ENCODE results near the gene VTCN1. TPM values are rescaled to one million over a fixed set of nuclear protein-coding genes. Genes with fewer than 3 reads are reported as not detected.

VTCN1 gene
- total RNA-seq, 1 experiment from 2014 or later, result not detected

GRCh38 chr1:117127795-117128194 lies 82.9 kb downstream of the VTCN1 start:
- Mint-ChIP-seq H3K36me3 (no peaks in the 10 kb centered on the region), H3K4me3 (no peak overlapping the region), H3K27ac (no peak overlapping the region), H3K27me3 (ENCODE audit: low read depth) (no peaks in the 10 kb centered on the region), H3K4me1 (peaks cover 15% of the 10 kb centered on the region), H3K9me3 (no peaks in the 10 kb centered on the region)
- DNase-seq (ENCODE audit: low spot score), result no peak
- peak; percentile 48 for ATAC-seq
- TF ChIP-seq NR2C2 (CRISPR knock-in tag; IDR thresholded peaks at IDR 0.05) (no peak), JUN (CRISPR knock-in tag; IDR thresholded peaks at IDR 0.05) (no peak), IRF1 (CRISPR knock-in tag; IDR thresholded peaks at IDR 0.05) (no peak), CREB1 (CRISPR knock-in tag; IDR thresholded peaks at IDR 0.05) (no peak)
- POLR2A ChIA-PET, result no interaction called here
- CTCF ChIA-PET, result interaction anchor here (0.6 to 2.2 kb wide), 9 partner anchors 9 to 157 kb away, joined by 3 to 51 read pairs (median 8); partner anchors contain the start of gene TTF2

GRCh38 chr1:117124661-117125060 lies 86.1 kb downstream of the VTCN1 start:
- ATAC-seq (no peak), DNase-seq (ENCODE audit: low spot score) (no peak)
- POLR2A ChIA-PET, result no interaction called here
- Mint-ChIP-seq H3K4me3 (no peak overlapping the region), H3K36me3 (no peaks in the 10 kb centered on the region), H3K4me1 (peaks cover 25% of the 10 kb centered on the region), H3K9me3 (no peaks in the 10 kb centered on the region), H3K27ac (no peak overlapping the region), H3K27me3 (ENCODE audit: low read depth) (no peaks in the 10 kb centered on the region)
- TF ChIP-seq KAT7 (CRISPR knock-in tag; IDR thresholded peaks at IDR 0.05; ENCODE audit: borderline replicate concordance) (no peak), ZSCAN18 (CRISPR knock-in tag; IDR thresholded peaks at IDR 0.05) (no peak), MXD4 (CRISPR knock-in tag; IDR thresholded peaks at IDR 0.05; ENCODE audit: borderline replicate concordance) (no peak), ERG (CRISPR knock-in tag; IDR thresholded peaks at IDR 0.05) (no peak), E2F1 (CRISPR knock-in tag; IDR thresholded peaks at IDR 0.05) (no peak), RORB (CRISPR knock-in tag; IDR thresholded peaks at IDR 0.05) (no peak), GABPB1 (CRISPR knock-in tag; IDR thresholded peaks at IDR 0.05) (no peak), ZNF138 (CRISPR knock-in tag; conservative IDR thresholded peaks at IDR 0.05) (no peak), OVOL2 (CRISPR knock-in tag; IDR thresholded peaks at IDR 0.05; ENCODE audit: borderline replicate concordance) (no peak)
- CTCF ChIA-PET, result interaction anchor here (5.3 kb wide), 1 partner anchor 161 kb away, joined by 63 read pairs; no protein-coding TSS in a partner anchor

GRCh38 chr1:117123274-117123673 lies 87.5 kb downstream of the VTCN1 start:
- no peaks in the 10 kb centered on the region for H3K27me3 Mint-ChIP-seq (ENCODE audit: low read depth)
- TF ChIP-seq SP1 (CRISPR knock-in tag; conservative IDR thresholded peaks at IDR 0.05) (no peak), GABPB1 (CRISPR knock-in tag; IDR thresholded peaks at IDR 0.05) (no peak), MXD4 (CRISPR knock-in tag; IDR thresholded peaks at IDR 0.05; ENCODE audit: borderline replicate concordance) (no peak), CREM (CRISPR knock-in tag; IDR thresholded peaks at IDR 0.05) (no peak), RORB (CRISPR knock-in tag; IDR thresholded peaks at IDR 0.05) (no peak), ZNF416 (CRISPR knock-in tag; IDR thresholded peaks at IDR 0.05) (no peak), NR1H2 (CRISPR knock-in tag; IDR thresholded peaks at IDR 0.05) (no peak), EMX1 (CRISPR knock-in tag; IDR thresholded peaks at IDR 0.05) (no peak), FOXP4 (CRISPR knock-in tag; IDR thresholded peaks at IDR 0.05) (no peak), AFF4 (CRISPR knock-in tag; IDR thresholded peaks at IDR 0.05; ENCODE audit: borderline replicate concordance) (no peak), TEAD4 (CRISPR knock-in tag; IDR thresholded peaks at IDR 0.05) (no peak)

More at GRCh38 chr1:117123274-117123673, 87.5 kb downstream of the VTCN1 start:
- H3K4me1 Mint-ChIP-seq, result peaks cover 19% of the 10 kb centered on the region
- no peak overlapping the region for H3K27ac Mint-ChIP-seq
- ATAC-seq (no peak), DNase-seq (ENCODE audit: low spot score) (no peak)
- 0 out of 2 replicates have a peak overlapping the region, but pooled peaks have one; percentile 20 for H3K4me3 Mint-ChIP-seq
- POLR2A ChIA-PET, result no interaction called here
- no peaks in the 10 kb centered on the region for H3K9me3 Mint-ChIP-seq
- peaks cover under 1% of the 10 kb centered on the region; the same call in 1 of the 2 replicates for H3K36me3 Mint-ChIP-seq
- CTCF ChIA-PET, result interaction anchor here (2.5 to 5.3 kb wide), 2 partner anchors 30 to 162 kb away, joined by 9 to 63 read pairs; no protein-coding TSS in a partner anchor

Data from WTC11 (cell line).